Measurements from ENCODE around the gene CYTL1.

Gene CYTL1

DNA sequence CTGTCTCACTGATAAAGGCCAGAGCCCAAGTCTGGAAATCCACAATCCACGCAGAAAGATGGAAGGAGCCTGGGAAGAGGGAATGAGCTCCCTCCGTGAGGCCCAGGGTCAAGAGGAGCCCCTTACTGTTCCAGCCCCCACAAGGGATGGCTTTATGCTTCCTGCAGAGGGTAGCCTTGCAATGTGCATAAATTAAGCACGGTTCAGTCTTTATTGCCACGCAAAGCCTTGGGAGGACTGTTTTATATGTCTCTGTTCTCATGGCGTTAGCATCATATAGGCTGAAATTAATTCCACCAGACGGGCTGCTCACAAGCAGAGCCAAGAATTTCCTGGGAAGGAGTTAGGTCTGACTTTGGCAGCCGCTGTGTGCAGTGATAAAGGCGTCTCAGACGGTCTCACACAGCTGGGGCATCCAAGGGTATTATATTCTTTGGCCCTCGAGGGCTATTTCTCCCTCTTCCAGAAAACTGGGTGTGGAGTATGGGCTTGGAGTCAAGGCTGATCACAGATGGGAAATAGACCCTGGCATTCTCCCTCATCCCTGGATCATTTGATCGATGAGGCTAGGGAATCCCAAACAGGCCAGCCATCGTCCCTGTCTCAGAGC is 38.5 kb downstream of the CYTL1 start:
- in situ Hi-C loops (cut with MboI; ENCODE audit: low pct_unique_long_range_greater_than_20kb, low sequenced_read_pairs, unreplicated experiment) = no loop called here
- TF ChIP-seq, protein P1, sequence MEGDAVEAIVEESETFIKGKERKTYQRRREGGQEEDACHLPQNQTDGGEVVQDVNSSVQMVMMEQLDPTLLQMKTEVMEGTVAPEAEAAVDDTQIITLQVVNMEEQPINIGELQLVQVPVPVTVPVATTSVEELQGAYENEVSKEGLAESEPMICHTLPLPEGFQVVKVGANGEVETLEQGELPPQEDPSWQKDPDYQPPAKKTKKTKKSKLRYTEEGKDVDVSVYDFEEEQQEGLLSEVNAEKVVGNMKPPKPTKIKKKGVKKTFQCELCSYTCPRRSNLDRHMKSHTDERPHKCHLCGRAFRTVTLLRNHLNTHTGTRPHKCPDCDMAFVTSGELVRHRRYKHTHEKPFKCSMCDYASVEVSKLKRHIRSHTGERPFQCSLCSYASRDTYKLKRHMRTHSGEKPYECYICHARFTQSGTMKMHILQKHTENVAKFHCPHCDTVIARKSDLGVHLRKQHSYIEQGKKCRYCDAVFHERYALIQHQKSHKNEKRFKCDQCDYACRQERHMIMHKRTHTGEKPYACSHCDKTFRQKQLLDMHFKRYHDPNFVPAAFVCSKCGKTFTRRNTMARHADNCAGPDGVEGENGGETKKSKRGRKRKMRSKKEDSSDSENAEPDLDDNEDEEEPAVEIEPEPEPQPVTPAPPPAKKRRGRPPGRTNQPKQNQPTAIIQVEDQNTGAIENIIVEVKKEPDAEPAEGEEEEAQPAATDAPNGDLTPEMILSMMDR (IDR thresholded peaks at IDR 0.05; ENCODE audit: extremely low read depth, insufficient read depth, missing control alignments) = no peak

DNA sequence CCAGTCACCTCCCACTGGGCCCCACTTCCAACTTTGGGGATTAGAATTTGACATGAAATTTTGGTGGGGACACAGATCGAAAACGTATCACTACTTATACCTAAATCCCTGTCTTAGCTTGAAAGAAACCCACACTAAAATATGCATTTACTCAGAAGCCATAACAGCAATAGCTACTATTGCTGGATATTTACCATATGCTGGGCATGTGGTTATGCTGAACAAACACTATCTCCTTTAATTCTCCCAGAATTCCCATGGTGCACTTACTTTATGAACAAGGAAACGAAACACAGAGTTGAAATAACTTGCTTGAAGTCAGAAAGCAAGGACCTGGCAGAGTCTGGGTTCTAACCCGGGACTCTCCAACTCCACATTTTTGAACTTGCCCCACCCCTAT is 39.3 kb downstream of the CYTL1 start:
- in situ Hi-C loops (cut with MboI; ENCODE audit: low pct_unique_long_range_greater_than_20kb, low sequenced_read_pairs, unreplicated experiment) = no loop called here
- TF ChIP-seq, protein P1 (IDR thresholded peaks at IDR 0.05; ENCODE audit: extremely low read depth, insufficient read depth, missing control alignments) = no peak
- DNase-seq (ENCODE audit: low spot score) = no peak

More for the DNA sequence above, 38.5 kb downstream of the CYTL1 start:
- no peak for DNase-seq (ENCODE audit: low spot score)

DNA sequence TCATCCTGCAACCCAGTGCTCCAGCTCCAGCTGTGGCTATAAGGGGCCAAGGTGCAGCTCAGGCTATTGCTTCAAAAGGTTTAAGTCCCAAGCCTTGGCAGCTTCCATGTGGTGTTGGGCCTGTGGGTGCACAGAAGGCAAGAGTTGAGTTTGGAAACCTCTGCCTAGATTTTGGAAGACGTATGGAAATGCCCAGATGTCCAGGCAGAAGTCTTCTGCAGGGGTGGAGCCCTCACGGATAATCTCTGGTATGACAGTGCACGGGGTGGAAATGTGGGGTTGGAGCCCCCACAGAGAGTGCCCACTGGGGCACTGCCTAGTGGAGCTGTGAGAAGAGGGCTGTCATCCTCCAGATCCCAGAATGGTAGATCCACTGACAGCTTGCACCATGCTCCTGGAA is 44.5 kb downstream of the CYTL1 start:
- no peak for DNase-seq (ENCODE audit: low spot score)
- in situ Hi-C loops (cut with MboI; ENCODE audit: low pct_unique_long_range_greater_than_20kb, low sequenced_read_pairs, unreplicated experiment) = no loop called here

DNA sequence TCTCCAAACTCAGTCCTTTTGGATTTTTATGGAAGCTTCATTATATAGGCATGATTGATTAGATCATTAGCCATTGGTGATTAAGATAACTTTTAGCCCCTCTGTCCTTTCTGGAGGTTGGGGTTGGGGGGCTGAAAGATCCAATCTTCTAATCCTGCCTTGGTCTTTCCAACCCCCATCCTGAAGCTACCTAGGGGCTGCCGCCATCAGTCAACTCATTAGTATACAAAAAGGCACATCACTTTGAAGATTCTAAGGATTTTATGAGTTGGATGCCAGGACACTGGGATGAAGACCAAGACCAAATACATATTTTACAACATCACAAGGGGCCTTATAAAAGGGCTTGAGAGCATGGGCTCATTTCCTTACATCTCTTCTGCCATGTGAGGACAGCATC is 47.5 kb downstream of the CYTL1 start:
- DNase-seq (ENCODE audit: low spot score) = no peak
- in situ Hi-C loops (cut with MboI; ENCODE audit: low pct_unique_long_range_greater_than_20kb, low sequenced_read_pairs, unreplicated experiment) = no loop called here
- TF ChIP-seq, protein P1 (IDR thresholded peaks at IDR 0.05; ENCODE audit: extremely low read depth, insufficient read depth, missing control alignments) = no peak

More for the DNA sequence above, 44.5 kb downstream of the CYTL1 start:
- TF ChIP-seq, protein P1 (IDR thresholded peaks at IDR 0.05; ENCODE audit: extremely low read depth, insufficient read depth, missing control alignments) = no peak

DNA sequence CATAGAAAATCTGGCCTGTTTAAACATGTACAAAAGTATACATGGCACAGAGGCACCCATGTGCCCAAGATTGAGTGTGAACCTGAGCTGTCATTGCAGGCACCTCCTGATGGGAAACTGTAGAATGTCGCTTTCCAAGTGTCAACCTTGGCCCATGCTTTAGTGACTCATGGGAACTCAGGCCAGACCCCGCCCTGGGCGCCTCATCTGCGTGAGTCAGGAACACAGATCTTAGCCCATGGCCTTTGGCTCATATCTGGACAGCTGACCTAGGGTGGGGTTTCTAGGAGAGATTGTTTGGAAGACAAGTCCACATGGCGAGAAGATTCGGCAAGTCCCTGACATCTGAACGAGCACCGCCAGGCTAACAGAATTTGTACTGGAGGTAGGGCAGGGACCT is 50.0 kb downstream of the CYTL1 start:
- in situ Hi-C loops (cut with MboI; ENCODE audit: low pct_unique_long_range_greater_than_20kb, low sequenced_read_pairs, unreplicated experiment) = no loop called here
- DNase-seq (ENCODE audit: low spot score) = no peak
- TF ChIP-seq, protein P1 (IDR thresholded peaks at IDR 0.05; ENCODE audit: extremely low read depth, insufficient read depth, missing control alignments) = no peak

DNA sequence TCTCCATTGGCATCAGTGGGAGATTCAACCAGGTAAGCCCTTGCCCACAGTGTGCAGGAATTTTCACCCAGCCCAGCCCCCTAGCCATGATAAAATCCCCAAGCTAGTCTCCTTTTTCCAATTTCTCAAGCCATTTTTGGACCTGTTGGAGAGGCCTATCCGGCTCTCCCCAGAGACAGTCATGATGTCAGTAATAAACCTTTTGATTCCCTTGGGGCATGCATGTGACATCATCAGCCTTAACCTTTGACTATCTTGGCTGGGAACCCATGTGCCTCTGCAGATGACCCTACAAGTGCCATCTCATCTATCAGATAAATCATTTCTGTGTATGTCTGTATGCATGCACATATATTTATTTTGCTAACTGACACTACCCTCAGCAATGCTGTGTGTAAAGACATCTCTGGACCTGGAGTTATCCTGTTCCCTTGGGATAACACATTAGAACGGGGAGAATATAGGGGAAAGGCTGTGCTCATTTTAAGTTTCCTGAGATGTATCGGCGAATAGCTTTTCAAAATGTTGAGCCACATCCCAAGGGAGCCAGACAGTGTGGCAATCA is 51.0 kb downstream of the CYTL1 start:
- TF ChIP-seq, protein P1 (IDR thresholded peaks at IDR 0.05; ENCODE audit: extremely low read depth, insufficient read depth, missing control alignments) = no peak
- in situ Hi-C loops (cut with MboI; ENCODE audit: low pct_unique_long_range_greater_than_20kb, low sequenced_read_pairs, unreplicated experiment) = no loop called here
- DNase-seq (ENCODE audit: low spot score) = no peak
